Tibial artery (tissue), 4 donors: ENCODE measurements around the gene FOLR3.

ENCODE experiments used
- DNase-seq, 2 donors: peaks; one replicate each; pipeline ENCODE4 v3.0.0-alpha.2; 2019
- H3K27ac ChIP-seq, 2 donors: fragments of 200-600 bp; sonication (generic) in 1 of 2; 1 replicate in 1 of 2; 2 replicates in 1 of 2; pipeline ENCODE4 v1.5.1; 2018 to 2019; ENCODE audit warnings: mild to moderate bottlenecking in 1 of 2
- H3K27me3 ChIP-seq, 2 donors: fragments of 200-600 bp; sonication (generic) in 1 of 2; one replicate each; pipeline versions ENCODE4 v1.5.1 to v1.6.0; 2016 to 2019
- H3K36me3 ChIP-seq, 3 donors: fragments of 200-600 bp; sonication (generic) in 2 of 3; one replicate each; pipeline ENCODE4 v1.5.1; 2016 to 2019; ENCODE audit warnings: mild to moderate bottlenecking in 2 of 3
- H3K4me1 ChIP-seq, 4 donors: fragments of 200-600 bp; sonication (generic) in 2 of 4; 1 replicate in 3 of 4; 2 replicates in 1 of 4; pipeline ENCODE4 v1.5.1; 2016 to 2019
- H3K4me3 ChIP-seq, 2 donors: fragments of 200-600 bp; sonication (generic) in 1 of 2; 1 replicate in 1 of 2; 2 replicates in 1 of 2; pipeline ENCODE4 v1.5.1; 2018 to 2019; ENCODE audit warnings: mild to moderate bottlenecking in 2 of 2
- H3K9me3 ChIP-seq, 3 donors: fragments of 200-600 bp; sonication (generic) in 1 of 3; one replicate each; pipeline ENCODE4 v1.5.1; 2016 to 2019
- intact Hi-C: fragments of 100-400 bp; cut with DNase I; formaldehyde crosslinking; loops from one replicate; pipeline ENCODE4 v1.15.0; 2023; ENCODE audit warnings: low total_unique reads
- TF ChIP-seq, protein P1 (sequence below), 2 experiments: fragments of 200-600 bp in 1 of 2; fragments of 450-650 bp in 1 of 2; IDR thresholded peaks; one replicate each; pipeline ENCODE4 v1.5.1; 2017 to 2019; ENCODE audit warnings: antibody characterized with exemption in 2 of 2, mild to moderate bottlenecking in 1 of 2, moderate library complexity in 1 of 2

The FOLR3 gene

DNA sequence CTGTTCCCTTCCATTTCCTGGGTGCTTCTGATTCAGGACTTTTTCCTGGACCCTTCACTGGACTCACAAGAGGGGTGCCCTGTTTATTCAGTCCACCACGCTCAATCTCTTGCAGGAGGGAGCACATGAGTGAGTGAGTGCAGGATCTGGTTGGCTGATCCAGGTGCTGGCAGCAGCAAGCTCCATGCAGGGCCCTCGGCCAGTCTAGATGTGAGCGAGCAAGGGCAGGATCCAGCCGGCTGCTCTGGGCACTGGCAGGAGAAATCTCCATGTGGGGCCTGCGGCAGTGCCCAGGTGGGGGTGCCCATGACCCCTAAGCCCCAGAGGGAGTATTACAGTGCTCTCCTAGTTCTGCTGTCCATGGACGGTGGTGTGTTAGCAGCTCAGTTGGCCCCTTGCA lies 11.5 kb upstream of the FOLR3 start:
- Histone ChIP-seq H3K4me3 (no peak overlapping the region), H3K9me3 (no peaks in the 10 kb centered on the region), H3K27me3 (peaks cover 0 to 16% of the 10 kb centered on the region in 2 donors), H3K4me1 (no peaks in the 10 kb centered on the region), H3K27ac (no peak overlapping the region), H3K36me3 (no peaks in the 10 kb centered on the region)
- DNase-seq: no peak
- TF ChIP-seq, protein P1, sequence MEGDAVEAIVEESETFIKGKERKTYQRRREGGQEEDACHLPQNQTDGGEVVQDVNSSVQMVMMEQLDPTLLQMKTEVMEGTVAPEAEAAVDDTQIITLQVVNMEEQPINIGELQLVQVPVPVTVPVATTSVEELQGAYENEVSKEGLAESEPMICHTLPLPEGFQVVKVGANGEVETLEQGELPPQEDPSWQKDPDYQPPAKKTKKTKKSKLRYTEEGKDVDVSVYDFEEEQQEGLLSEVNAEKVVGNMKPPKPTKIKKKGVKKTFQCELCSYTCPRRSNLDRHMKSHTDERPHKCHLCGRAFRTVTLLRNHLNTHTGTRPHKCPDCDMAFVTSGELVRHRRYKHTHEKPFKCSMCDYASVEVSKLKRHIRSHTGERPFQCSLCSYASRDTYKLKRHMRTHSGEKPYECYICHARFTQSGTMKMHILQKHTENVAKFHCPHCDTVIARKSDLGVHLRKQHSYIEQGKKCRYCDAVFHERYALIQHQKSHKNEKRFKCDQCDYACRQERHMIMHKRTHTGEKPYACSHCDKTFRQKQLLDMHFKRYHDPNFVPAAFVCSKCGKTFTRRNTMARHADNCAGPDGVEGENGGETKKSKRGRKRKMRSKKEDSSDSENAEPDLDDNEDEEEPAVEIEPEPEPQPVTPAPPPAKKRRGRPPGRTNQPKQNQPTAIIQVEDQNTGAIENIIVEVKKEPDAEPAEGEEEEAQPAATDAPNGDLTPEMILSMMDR (IDR thresholded peaks at IDR 0.05): no peak
- intact Hi-C loops: no loop called here

DNA sequence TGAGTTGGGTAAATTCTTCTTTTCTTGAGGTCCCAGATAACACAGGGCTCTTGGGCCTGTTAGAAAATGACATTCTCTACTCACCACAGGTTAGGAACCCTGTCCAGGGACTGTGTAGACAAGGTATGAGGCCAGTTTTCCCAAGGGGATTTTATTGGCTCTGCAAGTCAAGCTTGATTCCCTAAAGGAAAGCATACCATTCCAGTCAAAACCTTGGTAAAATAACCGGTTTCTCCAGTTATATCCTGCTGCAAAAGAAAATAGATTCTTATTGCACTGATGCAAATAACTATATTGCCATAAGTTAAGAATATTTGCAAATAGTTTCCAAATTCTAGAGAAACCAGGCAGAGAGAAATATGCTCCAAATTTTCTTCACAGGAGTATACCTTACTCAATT lies 9.6 kb upstream of the FOLR3 start:
- Histone ChIP-seq H3K27me3 (peaks cover 0 to 7% of the 10 kb centered on the region in 2 donors), H3K4me1 (no peaks in the 10 kb centered on the region)
- intact Hi-C loops: no loop called here

DNA sequence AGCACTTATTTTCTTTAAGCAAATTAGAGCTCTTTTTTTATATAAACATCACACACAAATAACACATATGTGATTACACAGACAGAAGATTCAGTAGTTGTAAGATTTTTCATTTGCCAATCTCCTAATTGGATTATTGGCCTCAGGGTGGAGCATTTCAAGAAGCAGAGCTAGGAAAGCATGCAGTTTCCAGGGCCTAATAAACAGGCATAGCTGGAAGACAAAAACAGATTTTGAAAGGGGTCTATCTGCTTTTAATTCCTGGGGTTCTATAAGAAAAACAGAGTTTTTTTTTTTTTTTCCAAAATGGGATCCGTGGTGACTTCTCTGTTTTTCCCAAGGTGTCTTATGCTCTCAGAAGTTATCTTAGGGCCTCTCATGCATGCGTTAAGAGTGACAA lies 7.6 kb upstream of the FOLR3 start:
- H3K27me3 ChIP-seq: peaks cover 0 to 7% of the 10 kb centered on the region in 2 donors
- no peaks in the 10 kb centered on the region for H3K4me1 ChIP-seq
- DNase-seq: no peak
- no peak overlapping the region for H3K4me3 ChIP-seq
- TF ChIP-seq, protein P1 (IDR thresholded peaks at IDR 0.05): no peak
- intact Hi-C loops: no loop called here
- no peaks in the 10 kb centered on the region for H3K9me3 ChIP-seq
- H3K36me3 ChIP-seq: no peaks in the 10 kb centered on the region
- H3K27ac ChIP-seq: no peak overlapping the region

More for the DNA sequence above, 9.6 kb upstream of the FOLR3 start:
- Histone ChIP-seq H3K36me3 (no peaks in the 10 kb centered on the region), H3K4me3 (no peak overlapping the region), H3K9me3 (no peaks in the 10 kb centered on the region), H3K27ac (no peak overlapping the region)
- TF ChIP-seq, protein P1 (IDR thresholded peaks at IDR 0.05): no peak
- no peak for DNase-seq

DNA sequence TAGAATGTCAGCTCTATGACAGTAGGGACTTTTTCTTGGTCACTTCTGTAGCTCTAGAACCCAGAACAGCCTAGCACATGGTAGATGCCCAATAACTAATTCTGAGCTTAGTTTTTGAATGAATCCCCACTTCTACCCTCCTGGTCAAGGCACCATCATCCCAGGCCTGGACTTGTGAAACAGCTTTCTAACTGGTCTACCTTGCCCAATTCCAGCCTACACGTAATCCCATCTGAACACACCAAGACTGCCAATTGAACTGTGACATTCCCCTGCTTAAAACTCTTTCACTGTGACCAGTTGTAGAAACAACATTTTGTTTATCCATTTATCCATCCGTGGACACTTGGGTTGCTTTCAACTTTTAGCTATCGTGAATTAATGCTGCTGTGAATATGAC lies 6.1 kb upstream of the FOLR3 start:
- Histone ChIP-seq H3K27ac (no peak overlapping the region), H3K27me3 (peaks cover 0 to 3% of the 10 kb centered on the region in 2 donors), H3K9me3 (no peaks in the 10 kb centered on the region), H3K4me3 (no peak overlapping the region), H3K4me1 (no peaks in the 10 kb centered on the region), H3K36me3 (no peaks in the 10 kb centered on the region)
- DNase-seq: no peak
- TF ChIP-seq, protein P1 (IDR thresholded peaks at IDR 0.05): no peak
- intact Hi-C loops: no loop called here

DNA sequence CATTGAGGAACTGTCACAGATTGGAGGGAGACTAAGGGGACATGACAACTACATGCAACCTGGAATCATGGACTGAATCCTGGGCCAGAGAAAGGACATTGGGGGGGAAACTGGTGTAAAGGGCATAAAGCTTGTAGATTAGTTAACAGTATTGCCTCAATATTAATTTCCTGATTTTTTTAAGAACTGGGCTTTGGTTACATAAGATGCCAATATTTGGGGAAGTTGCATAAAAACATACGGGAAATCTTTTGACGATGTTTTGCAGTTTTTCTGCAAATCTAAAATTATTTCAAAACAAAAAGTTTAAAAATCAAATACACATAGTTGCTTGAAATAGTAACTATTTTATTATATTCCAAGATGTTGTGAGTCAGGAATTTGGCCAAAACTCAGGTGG lies 2.9 kb upstream of the FOLR3 start:
- H3K4me3 ChIP-seq: no peak overlapping the region
- intact Hi-C loops: no loop called here
- TF ChIP-seq, protein P1 (IDR thresholded peaks at IDR 0.05): no peak

More for the DNA sequence above, 2.9 kb upstream of the FOLR3 start:
- H3K27ac ChIP-seq: no peak overlapping the region
- H3K27me3 ChIP-seq: peaks cover 0 to 3% of the 10 kb centered on the region in 2 donors
- no peak for DNase-seq
- H3K4me1 ChIP-seq: no peaks in the 10 kb centered on the region
- H3K36me3 ChIP-seq: no peaks in the 10 kb centered on the region
- no peaks in the 10 kb centered on the region for H3K9me3 ChIP-seq
